Measurements from ENCODE around the gene CCNB3. TPM values are rescaled to one million over a fixed set of nuclear protein-coding genes. Genes with fewer than 3 reads are reported as not detected.

CCNB3 gene
- total RNA-seq, 4 donors from 2014 or later, result 0.44 to 1.8 (median 0.62) TPM

DNA sequence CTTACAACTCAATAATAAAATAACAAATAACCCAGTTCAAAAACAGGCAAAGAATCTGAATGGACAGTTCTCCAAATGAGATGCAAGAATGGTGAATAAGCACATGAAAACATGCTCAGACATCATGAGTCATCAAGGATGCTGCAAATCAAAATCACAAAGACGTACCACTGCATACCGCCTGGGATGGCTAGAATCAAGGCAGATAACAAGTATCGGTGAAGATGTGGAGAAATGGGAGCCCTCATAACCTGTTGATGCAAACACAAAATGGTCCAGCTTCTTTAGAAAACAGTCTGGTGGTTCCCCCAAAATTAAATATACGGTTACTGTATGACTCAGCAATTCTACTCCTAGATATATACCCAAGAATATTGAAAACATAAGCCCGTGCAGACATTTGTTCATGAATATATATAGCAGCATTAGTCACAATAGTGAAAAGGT lies 36.3 kb upstream of the CCNB3 start:
- TF ChIP-seq, protein P1, sequence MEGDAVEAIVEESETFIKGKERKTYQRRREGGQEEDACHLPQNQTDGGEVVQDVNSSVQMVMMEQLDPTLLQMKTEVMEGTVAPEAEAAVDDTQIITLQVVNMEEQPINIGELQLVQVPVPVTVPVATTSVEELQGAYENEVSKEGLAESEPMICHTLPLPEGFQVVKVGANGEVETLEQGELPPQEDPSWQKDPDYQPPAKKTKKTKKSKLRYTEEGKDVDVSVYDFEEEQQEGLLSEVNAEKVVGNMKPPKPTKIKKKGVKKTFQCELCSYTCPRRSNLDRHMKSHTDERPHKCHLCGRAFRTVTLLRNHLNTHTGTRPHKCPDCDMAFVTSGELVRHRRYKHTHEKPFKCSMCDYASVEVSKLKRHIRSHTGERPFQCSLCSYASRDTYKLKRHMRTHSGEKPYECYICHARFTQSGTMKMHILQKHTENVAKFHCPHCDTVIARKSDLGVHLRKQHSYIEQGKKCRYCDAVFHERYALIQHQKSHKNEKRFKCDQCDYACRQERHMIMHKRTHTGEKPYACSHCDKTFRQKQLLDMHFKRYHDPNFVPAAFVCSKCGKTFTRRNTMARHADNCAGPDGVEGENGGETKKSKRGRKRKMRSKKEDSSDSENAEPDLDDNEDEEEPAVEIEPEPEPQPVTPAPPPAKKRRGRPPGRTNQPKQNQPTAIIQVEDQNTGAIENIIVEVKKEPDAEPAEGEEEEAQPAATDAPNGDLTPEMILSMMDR (IDR thresholded peaks at IDR 0.05; ENCODE audit: low read depth), result no peak

DNA sequence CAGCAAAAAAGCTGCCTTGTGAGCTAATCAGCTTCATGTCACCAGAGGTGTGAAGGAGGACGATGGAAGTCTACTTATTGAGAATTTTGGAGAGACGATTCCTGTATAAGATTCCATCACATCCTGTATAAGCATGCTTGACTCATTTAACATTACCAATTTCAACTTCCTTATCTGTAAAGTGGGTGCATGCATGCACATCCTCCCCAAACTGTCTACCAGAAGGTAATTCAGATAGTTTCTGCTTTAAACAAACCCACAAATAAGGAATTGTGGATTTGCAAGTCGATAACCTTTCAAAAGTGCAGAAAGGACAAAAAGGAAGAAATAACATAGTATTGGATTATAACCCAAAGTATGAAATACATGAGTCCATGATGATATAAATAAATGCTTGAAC lies 34.8 kb upstream of the CCNB3 start:
- TF ChIP-seq, protein P1 (IDR thresholded peaks at IDR 0.05; ENCODE audit: low read depth), result no peak

DNA sequence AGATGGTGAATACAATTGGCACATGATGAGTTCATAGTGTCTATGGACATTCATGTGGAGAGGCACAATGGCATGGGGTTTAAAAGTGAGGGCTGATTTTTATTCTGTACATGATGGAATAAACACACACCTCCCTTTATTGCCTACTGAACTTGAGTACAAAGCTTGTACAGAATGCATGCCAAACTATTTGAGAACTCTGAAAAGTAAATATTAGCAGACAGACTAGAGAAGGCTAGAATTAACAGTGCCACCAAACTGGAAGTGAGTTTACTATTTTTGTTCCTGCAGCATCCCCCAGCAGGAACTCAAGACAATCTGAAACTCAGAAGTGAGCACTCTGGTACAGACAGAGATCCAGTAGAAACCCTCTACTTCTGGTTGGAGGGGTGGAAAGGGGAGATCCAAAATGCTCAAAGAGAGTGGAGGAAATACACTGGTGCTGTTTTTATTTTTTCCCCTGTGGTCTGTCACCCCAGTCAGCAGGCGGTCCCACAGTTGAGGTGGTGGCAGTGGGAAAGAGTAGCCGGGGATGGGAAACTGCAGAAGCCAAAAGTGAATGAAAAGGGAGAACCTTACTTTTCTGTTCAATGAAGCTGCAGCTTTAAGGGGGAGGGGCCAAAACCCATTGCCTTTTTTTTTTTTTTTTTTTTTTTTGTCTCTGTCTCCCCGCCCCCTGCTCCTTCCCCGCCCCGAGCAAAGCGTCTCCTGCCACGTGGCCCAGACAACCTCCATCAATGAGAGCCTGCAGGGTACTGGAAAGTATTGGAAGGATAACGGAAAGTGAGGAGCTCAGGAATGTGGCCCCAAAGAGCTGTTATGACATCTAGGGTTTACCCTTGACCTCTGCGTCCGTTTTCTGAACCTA lies 24.3 kb upstream of the CCNB3 start:
- TF ChIP-seq, protein P1 (IDR thresholded peaks at IDR 0.05; ENCODE audit: low read depth), result no peak

DNA sequence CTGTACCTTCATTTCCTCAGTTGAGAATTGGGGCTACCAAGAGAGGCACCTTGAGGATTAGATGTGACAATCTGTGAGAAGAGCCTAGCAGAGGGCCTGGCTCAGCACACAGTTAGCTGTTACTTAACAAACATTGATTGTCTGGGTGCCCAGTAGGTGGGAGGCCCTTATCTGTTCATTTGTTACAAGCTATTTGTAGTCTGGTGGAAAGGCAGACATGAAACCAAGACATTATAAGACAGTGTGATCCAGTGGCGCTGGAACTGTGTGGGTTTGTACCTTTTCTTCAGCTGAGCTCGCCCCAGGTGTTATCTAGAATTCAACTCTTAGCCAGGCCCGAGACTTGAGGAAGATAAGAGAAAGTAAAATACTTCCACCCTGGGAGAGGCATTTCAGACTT lies 20.7 kb upstream of the CCNB3 start:
- TF ChIP-seq, protein P1 (IDR thresholded peaks at IDR 0.05; ENCODE audit: low read depth), result no peak

DNA sequence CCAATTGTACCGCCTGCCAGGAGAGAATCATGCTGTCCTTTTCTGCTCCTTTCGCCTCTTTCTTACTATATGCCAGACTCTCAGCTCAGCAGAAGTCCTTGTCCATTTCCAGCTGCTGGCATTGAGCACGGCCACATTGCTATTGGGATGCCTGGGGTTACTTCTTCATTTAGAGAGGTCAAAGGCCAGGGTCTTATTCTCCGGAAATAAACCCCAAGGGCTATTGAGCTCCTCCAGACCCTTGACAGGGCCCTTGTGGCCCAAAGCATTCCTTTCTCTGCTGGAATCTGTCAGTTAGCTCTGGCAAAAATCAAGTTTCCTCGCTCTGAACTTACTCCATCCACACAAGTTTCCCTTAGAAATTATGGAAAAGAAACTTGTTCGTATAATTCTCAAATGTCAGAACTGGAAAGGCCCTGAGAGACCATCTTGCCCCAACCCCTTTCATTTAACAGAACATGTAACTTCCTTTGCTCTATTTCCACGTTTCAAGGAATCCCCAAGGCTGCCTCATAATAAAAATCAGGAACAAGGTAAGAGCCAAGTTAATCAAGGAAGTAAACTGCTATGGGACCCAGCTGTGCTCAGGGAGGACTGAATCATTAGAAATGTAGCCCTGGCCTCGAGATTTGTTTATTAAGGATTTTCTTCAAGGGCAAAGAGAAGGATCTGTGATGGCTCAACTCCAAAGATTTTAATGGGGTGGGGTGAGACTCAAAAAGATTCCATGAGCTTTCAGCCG lies 15.5 kb upstream of the CCNB3 start:
- TF ChIP-seq, protein P1 (IDR thresholded peaks at IDR 0.05; ENCODE audit: low read depth), result no peak

DNA sequence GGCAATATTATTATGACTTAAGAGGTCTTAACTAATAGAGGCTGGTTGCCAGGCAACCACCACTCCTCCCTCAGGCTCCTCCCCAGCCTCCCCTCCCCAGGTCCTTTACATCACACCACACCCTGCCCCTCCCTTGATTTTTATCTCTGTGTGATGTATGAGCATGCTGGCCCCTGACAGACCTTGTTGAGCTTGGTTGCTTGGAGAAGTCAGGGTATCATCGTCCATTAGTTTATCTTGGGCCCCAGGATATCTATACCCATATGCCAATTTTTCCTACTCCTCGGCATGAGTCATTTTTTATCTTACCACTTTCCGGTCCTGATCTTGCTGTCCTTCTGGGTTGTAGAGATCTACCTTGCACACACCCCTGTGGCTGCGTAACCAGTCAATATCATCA lies 6.2 kb upstream of the CCNB3 start:
- TF ChIP-seq, protein P1 (IDR thresholded peaks at IDR 0.05; ENCODE audit: low read depth), result no peak

DNA sequence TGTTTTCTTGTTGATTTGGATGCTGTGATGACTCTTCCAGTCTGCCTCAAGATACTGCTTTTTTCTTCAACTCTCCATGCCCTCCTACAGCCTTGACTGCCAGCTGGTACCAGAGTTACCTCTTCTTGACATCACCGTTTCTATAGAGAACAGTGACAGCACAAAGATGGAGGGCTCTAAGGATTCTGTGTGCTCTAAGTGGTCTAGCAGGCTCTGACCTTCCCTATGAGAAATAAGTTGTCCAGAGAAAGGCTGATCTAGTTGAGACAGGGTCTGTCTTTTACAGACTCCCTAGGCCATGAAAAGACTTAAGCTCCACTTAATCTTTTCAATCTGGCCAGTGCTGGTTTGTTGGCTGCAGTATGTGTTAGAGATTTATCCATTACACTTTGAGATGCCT lies 3.7 kb upstream of the CCNB3 start, which contains the start of gene AKAP4:
TSS of gene AKAP4 (minus strand) at position 101 of the 400 bp plus-strand sequence. CDS start 118 bp downstream, outside the sequence.
- TF ChIP-seq, protein P1 (IDR thresholded peaks at IDR 0.05; ENCODE audit: low read depth), result no peak
